Activated CD4-positive, alpha-beta T cell treated with anti-CD3 and anti-CD28 coated beads for 1 hour (primary cell): ENCODE results near the gene ALOX15B.
"Not testable (repeated sequence)": the region's sequence is repeated elsewhere in the genome, so short reads cannot be mapped to it uniquely, and the experiment has no call there.

Experiments used
- DNase-seq: peaks from one replicate; pipeline ENCODE4 v3.0.0-alpha.2; 2020

Gene ALOX15B

GRCh38 chr17:8041249-8041928, 2.5 kb downstream of the ALOX15B start:
- no peak for DNase-seq

GRCh38 chr17:8041979-8042378, 3.1 kb downstream of the ALOX15B start:
- no peak for DNase-seq

DNA sequence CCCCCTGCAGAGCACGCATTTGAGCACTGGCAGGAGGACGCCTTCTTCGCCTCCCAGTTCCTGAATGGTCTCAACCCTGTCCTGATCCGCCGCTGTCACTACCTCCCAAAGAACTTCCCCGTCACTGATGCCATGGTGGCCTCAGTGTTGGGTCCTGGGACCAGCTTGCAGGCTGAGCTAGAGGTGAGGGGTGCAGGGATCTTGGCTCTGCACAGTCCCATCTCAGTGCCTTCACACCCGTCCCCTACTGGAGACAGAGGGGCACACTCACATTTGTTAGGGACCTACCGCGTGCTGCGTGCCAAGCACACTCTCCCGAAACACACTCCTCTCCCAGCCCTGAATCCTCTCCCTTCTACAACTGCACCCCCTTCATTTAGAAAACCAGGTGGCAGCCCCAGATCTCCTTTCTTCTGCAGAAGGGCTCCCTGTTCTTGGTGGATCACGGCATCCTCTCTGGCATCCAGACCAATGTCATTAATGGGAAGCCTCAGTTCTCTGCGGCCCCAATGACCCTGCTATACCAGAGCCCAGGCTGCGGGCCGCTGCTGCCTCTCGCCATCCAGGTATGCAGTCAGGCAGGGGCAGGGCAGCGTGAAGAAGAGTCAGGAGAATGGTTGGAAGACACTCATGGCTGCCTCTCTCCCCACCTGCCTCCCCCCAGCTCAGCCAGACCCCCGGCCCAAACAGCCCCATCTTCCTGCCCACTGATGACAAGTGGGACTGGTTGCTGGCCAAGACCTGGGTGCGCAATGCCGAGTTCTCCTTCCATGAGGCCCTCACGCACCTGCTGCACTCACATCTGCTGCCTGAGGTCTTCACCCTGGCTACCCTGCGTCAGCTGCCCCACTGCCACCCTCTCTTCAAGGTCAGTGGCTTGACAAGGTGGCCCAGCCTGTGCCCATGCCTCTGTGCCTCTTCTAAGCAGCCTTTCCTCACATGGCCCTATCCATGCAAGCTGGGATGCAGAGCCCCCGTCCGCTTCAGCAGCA, 6.3 kb downstream of the ALOX15B start:
- DNase-seq = no peak

DNA sequence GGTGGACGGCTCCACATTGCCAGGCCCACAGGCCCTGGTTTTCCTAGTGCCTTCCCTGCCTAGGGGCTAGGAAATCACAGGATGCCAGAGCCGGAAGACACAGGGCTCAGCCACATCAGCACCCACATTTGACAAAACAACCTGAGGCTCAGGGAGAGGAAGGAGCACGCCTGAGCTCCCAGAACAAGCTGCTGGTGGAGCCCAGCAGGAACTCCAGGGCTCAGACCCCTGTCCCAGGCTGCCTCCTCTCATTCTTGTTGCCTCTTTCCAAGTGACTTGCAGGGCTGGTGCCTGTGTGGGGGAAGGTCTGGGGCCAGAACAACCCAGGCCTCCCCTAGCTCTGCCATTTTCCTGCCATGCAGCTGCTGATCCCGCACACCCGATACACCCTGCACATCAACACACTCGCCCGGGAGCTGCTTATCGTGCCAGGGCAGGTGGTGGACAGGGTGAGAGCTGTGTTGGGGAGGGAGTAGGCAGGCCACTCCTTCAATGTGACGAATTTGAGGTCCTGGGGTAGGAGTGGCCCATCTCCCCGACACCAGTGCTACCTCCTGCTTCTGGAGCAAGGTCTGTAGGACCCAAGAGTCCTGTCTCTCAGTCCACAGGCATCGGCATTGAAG, 7.6 kb downstream of the ALOX15B start:
- no peak for DNase-seq

DNA sequence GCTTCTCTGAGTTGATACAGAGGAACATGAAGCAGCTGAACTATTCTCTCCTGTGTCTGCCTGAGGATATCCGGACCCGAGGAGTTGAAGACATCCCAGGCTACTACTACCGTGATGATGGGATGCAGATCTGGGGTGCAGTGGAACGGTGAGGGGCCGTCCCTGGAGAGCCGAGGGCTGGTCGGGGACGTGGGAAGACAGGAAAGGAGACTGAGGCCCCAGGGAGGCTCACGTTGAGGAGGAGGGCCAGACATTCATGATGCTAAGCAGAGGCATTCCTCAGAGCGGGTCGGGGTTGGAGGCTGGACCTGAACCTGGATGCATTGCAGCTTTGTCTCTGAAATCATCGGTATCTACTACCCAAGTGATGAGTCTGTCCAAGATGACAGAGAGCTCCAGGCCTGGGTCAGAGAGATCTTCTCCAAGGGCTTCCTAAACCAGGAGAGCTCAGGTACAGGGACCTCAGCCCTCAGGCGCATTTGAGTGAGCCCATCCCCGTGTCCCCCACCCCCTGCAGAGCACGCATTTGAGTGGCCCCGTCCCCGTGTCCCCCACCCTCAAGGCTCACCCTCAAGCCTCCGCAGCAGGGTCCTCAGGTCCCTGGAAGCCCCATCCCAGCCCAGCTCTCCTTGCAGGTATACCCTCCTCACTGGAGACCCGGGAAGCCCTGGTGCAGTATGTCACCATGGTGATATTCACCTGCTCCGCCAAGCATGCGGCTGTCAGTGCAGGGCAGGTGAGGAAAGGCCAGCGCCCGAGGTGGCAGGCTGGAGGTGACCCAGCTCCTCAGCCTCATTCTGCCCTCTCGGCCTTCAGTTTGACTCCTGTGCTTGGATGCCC, 8.3 kb downstream of the ALOX15B start:
- DNase-seq = no peak

- DNase-seq = no peak
Measured at GRCh38 chr17:8047769-8048110, 8.9 kb downstream of the ALOX15B start.

DNA sequence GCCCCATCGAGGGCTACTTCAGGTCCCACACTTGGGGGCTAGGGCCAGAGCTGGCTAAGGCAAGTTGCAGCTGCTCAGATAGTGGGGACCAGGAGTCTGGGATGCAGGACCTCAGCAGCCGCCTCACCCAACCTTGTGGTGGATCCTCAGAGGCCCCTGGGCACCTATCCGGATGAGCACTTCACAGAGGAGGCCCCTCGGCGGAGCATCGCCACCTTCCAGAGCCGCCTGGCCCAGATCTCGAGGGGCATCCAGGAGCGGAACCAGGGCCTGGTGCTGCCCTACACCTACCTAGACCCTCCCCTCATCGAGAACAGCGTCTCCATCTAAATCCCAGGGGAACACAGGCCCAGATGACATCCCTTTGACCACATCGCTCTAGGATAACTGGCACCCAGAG, 9.4 kb downstream of the ALOX15B start:
- DNase-seq = no peak

DNA sequence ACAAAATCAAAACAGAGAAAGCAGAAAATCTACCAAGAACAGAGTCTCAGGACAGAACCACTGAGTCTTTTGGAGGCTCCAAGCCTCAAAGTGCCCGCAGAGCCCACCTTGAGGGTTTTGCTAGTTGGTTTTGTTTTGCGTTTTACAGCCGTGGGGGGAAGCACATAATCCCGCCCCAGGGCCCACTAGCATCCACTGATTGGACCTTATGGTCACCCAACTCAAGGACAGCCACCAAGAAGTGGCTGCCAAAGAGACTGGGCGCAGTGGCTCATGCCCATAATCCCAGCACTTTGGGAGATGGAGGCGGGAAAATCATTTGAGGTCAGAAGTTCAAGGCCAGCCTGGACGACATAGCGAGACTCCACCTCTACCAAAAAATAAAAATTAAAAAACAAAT, 9.9 kb downstream of the ALOX15B start:
- DNase-seq = no peak

DNA sequence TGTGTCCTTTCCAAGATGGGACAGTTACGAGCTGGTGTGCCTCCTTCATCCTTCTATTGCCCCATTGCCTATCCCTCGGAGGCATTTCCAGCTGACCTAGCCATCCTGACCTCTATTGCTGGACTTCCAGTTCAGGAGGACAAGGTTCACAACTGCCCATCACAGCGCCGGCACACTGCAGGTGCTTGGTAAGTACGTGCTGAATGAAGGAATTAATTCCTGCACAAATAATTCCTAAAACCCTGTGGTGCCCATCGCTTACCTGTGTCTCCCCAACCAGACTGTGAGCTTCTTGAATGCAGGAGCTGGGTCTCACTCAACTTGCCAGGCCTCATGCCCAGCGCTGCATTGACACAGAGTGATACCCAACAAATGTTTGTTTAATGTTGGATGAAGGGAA, 13.0 kb downstream of the ALOX15B start:
- no peak for DNase-seq

GRCh38 chr17:8052256-8053252, 13.7 kb downstream of the ALOX15B start:
- no peak for DNase-seq

DNA sequence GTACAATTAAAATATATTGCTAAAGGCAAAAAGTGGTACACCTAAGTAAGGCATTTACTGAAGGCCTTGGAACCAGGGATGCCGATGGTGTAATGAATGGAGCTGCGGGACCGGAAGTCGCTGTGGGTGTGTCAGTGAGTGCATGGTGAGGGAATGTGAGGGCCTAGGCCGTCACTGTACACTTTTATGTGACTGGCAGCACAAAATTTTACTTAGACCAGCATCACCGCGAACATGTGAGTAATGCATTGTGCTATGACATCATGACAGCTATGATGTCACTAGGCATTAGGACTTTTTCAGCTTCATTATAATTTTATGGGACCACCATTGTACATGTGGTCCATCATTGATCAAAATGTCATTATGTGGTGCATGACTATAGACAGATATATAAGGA, 14.7 kb downstream of the ALOX15B start:
- DNase-seq = no peak

GRCh38 chr17:8055851-8056231, 17.0 kb downstream of the ALOX15B start:
- no peak for DNase-seq

DNA sequence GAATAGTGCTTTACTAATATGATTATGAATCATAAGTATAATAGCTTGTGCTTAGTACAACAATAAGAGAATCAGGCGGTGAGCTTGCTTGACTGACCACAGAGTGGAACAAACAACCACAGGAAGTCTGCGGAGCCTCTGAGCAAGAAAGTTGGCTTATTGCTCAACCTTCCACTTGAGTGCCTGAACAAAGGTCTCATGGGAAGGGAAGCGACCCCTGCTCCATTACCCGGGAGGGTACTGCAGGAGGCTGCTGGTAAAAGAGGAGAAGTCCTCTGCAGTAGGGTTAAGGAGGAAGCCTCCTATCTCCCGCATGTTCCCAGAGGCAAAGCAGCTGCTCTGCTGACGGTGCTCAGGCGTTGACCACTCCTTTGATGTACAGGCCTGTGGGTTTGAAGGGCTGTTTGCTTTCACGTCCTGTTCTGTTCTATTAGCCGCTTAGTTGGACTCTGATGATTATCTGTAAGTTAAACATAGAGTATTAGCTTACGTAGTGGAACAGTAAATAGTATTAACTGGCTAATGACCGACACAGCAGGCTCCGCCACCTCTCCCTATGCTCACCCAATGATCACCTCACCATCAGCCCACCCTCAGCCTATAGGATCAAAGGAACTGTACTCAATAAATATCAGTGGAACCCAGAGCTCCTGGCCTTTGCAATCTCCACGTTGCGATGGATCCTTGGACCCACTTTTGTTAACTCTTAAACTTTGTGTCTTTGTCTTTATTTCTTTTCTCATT, 17.5 kb downstream of the ALOX15B start:
- DNase-seq = no peak

DNA sequence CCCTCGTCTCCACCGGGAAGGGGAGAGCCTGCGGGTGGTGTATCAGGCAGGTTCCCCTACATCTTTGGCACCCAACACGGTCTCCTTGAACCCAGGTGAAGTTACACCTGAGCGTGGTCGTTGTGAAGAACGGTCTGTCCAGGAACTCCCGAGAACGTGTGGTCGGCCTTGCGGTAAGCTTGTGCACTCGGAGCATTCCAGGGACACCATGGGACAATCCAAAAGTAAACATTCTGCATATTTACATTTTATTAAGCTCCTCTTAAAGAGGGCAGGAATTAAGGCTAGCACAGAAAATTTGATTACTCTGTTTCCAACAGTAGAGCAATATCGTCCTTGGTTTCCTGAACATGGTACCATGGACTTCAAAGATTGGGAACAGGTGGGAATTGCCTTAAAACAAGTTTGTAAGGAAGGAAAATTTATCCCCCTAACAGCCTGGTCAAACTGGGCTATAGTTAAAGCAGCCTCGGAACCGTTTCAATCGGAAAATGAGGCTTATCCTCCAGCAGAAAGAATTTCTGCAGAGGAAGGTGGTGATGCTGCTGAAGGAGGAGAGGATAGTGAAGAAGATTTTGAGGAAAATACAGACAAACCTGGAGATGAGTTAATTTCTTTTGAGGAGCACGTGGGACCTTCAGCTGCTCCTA, 18.2 kb downstream of the ALOX15B start:
- no peak for DNase-seq

DNA sequence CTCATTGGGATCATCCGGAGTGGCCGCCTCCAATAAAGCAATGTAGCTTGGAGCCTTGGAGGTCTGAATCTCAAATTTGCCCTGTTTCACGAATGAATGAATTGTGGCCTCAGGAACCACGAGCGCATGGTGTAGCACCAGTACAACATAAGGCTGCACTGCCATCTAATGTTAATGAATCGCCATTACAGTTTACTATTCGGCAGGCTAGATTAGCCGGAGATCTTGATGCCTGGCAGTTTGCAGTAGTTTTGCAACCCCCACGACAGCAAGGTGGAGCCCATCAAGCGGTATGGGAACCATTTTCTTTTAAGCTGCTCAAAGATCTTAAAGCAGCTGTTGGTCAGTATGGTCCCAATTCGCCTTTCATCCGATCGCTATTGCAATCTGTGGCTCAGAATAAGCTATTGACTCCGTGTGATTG, 18.8 kb downstream of the ALOX15B start:
- no peak for DNase-seq

DNA sequence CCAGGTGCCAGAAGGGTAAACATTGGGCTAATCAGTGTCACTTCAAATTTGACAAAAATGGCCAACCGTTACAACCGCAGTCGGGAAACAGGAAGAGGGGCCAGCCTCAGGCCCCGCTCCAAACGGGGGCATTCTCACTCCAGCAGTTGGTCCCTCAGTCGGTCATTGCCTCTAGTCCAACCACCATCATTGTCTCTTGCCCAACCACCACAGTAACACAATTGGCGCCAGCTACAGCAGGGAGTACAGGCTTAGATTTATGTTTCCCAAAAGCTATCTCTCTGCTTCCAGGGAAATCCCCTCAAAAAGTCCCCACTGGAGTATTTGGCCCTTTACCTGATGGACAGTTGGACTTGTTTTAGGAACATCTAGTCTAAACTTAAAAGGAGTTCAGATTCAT, 20.3 kb downstream of the ALOX15B start:
- DNase-seq = no peak

- no peak for DNase-seq
Measured at GRCh38 chr17:8060274-8060673, 21.4 kb downstream of the ALOX15B start.

GRCh38 chr17:8061851-8062250, 23.0 kb downstream of the ALOX15B start:
- DNase-seq = not testable (repeated sequence)

DNA sequence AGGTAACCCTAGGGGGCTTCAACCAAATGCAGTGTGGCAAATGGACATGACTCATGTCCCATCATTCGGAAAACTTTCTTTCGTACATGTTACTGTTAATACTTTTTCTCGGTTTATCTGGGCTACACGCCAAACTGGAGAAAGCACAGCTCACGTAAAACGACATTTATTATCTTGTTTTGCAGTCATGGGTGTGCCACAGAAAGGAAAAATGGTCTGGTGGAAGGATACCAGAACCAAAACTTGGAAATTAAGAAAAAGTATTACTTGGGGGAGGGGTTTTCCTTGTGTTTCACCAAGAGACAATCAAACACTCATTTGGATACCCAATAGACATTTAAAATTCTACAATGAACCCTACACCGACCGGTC, 23.6 kb downstream of the ALOX15B start:
- DNase-seq = no peak

- no peak for DNase-seq
Measured at GRCh38 chr17:8062807-8063483, 24.1 kb downstream of the ALOX15B start.
